ENCODE data around the gene MAB21L1.

- TF ChIP-seq CTCF (conservative IDR thresholded peaks at IDR 0.05 in 1 of 2, IDR thresholded peaks at IDR 0.05 in 1 of 2; ENCODE audit: extremely low read depth in 1 of 2, insufficient read depth in 1 of 2, low read depth in 1 of 2, low read length in 2 of 2) (no peak), EZH2 (IDR thresholded peaks at IDR 0.05; ENCODE audit: borderline replicate concordance, low read length) (no peak)
Measured at GRCh38 chr13:35479038-35479492, 2.6 kb upstream of the MAB21L1 start.
